Parietal lobe (tissue), 2 donors: Measurements from ENCODE around the gene SPTLC1. TPM values are rescaled to one million over a fixed set of nuclear protein-coding genes. Genes with fewer than 3 reads are reported as not detected.

Experiments used
- small RNA-seq: library from RNA; depleted of rRNA; stranded (forward); fragments of <200 nt; gene quantifications from one replicate; pipeline ENCODE3, GENCODE V24; 2014; ENCODE audit warnings: low replicate concordance
- total RNA-seq: library from RNA; depleted of rRNA; stranded (reverse); fragments of >200 nt; gene quantifications from one replicate; pipeline ENCODE4 v1.2.3, GENCODE V29; 2014

SPTLC1 gene
- 80.4 TPM for total RNA-seq

GRCh38 chr9:92115071-92115858 is at the start of gene SPTLC1:
SPTLC1 (minus strand) TSS chr9:92115413; CDS start chr9:92115370, 43 bp downstream.

Small RNA genes within 50 kb of the gene (small RNA-seq; reads per million reads assigned to genes)
- gene MTATP6P29 (not detected), gene MTND4LP7 (not detected)

Other genes starting within 250 kb of the SPTLC1 start
- 0.94 TPM for gene ROR2, start 165.2 kb downstream of the SPTLC1 start, total RNA-seq
- 183 TPM for gene IARS1, start 178.3 kb upstream of the SPTLC1 start, total RNA-seq
- gene NOL8, start 209.9 kb upstream of the SPTLC1 start, total RNA-seq = 29.7 TPM
- gene CENPP, start 210.5 kb upstream of the SPTLC1 start, total RNA-seq = 11.3 TPM